OCI-LY7 (cell line): ENCODE measurements around the gene RTP5. TPM values are rescaled to one million over a fixed set of nuclear protein-coding genes. Genes with fewer than 3 reads are reported as not detected.

ENCODE experiments used
- BruUV-seq: library from RNA; stranded (reverse); fragments of 400-500 nt; replicated peaks from 2 replicates; lab custom pipeline; 2021; lab: Mats Ljungman, UMichigan
- CTCF ChIA-PET: fragments of 300-600 bp; sonication (Branson Sonifier 250); formaldehyde crosslinking; loops from one replicate; lab custom pipeline; 2022; ENCODE audit warnings: antibody characterized with exemption; ENCODE audit not compliant: unreplicated experiment; lab: Charles Lee
- POLR2A ChIA-PET: fragments of 300-600 bp; sonication (Branson Sonifier 250); formaldehyde crosslinking; loops from one replicate; lab custom pipeline; 2022; ENCODE audit warnings: antibody characterized with exemption; lab: Charles Lee
- DNase-seq: peaks from one replicate; pipeline ENCODE4 v3.0.0-alpha.2; 2015; ENCODE audit warnings: low spot score
- H2AFZ ChIP-seq: fragments of 200-600 bp; sonication (generic), shearing (Covaris generic); 2 replicates; pipeline ENCODE4 v1.6.1; 2014; ENCODE audit warnings: mild to moderate bottlenecking, antibody characterized with exemption, low read length, moderate library complexity
- H3K27ac ChIP-seq: fragments of 200-600 bp; sonication (generic); 2 replicates; pipeline ENCODE4 v1.5.1; 2014; ENCODE audit warnings: mixed run types, low read depth, mild to moderate bottlenecking, moderate library complexity, low read length, inconsistent platforms; ENCODE audit not compliant: poor library complexity, severe bottlenecking
- H3K36me3 ChIP-seq: fragments of 200-600 bp; sonication (generic); 2 replicates; pipeline ENCODE4 v1.6.1; 2014; ENCODE audit warnings: mild to moderate bottlenecking, antibody characterized with exemption, low read length, moderate library complexity, mixed read lengths; ENCODE audit not compliant: insufficient read depth
- H3K4me1 ChIP-seq: fragments of 200-600 bp; sonication (generic); 2 replicates; pipeline ENCODE4 v1.5.1; 2014; ENCODE audit warnings: mild to moderate bottlenecking, low read length; ENCODE audit not compliant: insufficient read depth, poor library complexity, severe bottlenecking
- H3K4me2 ChIP-seq: fragments of 200-600 bp; sonication (generic); 2 replicates; pipeline ENCODE4 v1.6.1; 2014; ENCODE audit warnings: mild to moderate bottlenecking, low read length
- H3K4me3 ChIP-seq: fragments of 200-600 bp; sonication (generic); 2 replicates; pipeline ENCODE4 v1.5.1; 2014; ENCODE audit warnings: mild to moderate bottlenecking, low read depth, low read length; ENCODE audit not compliant: poor library complexity, severe bottlenecking
- H3K79me2 ChIP-seq: fragments of 200-600 bp; sonication (generic); 2 replicates; pipeline ENCODE4 v1.6.1; 2016; ENCODE audit warnings: low read depth, mild to moderate bottlenecking, low read length, moderate library complexity, mixed read lengths; ENCODE audit not compliant: insufficient read depth
- H3K9me2 ChIP-seq: fragments of 200-600 bp; sonication (generic); 2 replicates; pipeline ENCODE4 v1.6.1; 2016; ENCODE audit warnings: mild to moderate bottlenecking, low read length, mixed read lengths; ENCODE audit not compliant: insufficient read depth
- H3K9me3 ChIP-seq: fragments of 200-600 bp; sonication (generic); 2 replicates; pipeline ENCODE4 v1.6.1; 2014; ENCODE audit warnings: mild to moderate bottlenecking, mixed run types, low read length, mixed read lengths
- H4K20me1 ChIP-seq: fragments of 200-600 bp; sonication (generic); 2 replicates; pipeline ENCODE4 v1.6.1; 2014; ENCODE audit warnings: mild to moderate bottlenecking, antibody characterized with exemption, low read length, moderate library complexity, mixed read lengths; ENCODE audit not compliant: insufficient read depth
- EZH2phosphoT487 ChIP-seq: fragments of 200-600 bp; sonication (generic); IDR thresholded peaks from 2 replicates; pipeline ENCODE4 v1.6.1; 2018; ENCODE audit warnings: low read depth, borderline replicate concordance, mild to moderate bottlenecking, mixed run types, antibody characterized with exemption, low read length, moderate library complexity, mixed read lengths
- intact Hi-C: fragments of 100-400 bp; cut with micrococcal nuclease; formaldehyde crosslinking; loops from one replicate; pipeline ENCODE4 v1.10.0; 2022; ENCODE audit not compliant: unreplicated experiment
- total RNA-seq, 2 experiments: library from RNA; depleted of rRNA in 1 of 2; stranded (reverse); fragments of >200 nt in 1 of 2; shearing (Covaris generic) in 1 of 2; gene quantifications; 2 replicates each; pipeline ENCODE4 v1.2.3, GENCODE V29; 2014 to 2022
- TF ChIP-seq, protein P1 (sequence below): fragments of 200-600 bp; sonication (generic); conservative IDR thresholded peaks from 2 replicates; pipeline ENCODE4 v1.5.1; 2014; ENCODE audit warnings: mild to moderate bottlenecking, antibody characterized with exemption, low read length, moderate library complexity, mixed read lengths

Gene RTP5
- total RNA-seq, 2 experiments from 2014 or later = not detected

DNA sequence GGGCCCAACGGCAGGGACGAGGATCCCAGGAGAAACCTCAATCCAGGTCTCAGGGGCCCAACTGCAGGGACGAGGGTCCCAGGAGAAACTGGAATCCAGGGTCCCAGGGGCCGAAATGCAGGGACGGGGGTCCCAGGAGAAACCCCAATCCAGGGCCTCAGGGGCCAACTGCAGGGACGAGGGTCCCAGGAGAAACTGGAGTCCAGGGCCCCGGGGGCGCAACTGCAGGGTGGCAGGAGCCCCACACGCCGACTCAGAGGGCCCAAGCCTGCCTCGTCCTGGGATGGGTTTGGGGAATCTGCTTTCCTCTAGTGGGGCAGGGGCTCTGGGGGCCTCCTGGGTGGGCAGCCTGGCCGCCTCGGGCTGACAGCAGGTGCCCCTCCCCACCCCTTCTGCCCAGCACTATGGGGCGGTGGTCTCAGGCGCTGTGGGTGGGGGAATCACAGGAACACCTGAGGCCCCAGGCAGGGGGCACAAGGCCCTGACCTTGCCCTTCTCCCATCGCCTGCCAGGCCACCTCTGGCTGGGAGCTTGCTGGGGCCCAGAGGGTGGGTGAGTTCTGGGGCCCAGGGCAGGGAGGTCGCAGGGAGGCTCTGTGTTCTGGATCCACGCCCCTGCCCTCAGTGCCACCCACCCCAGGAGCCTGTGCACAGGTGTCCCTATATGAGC is 7.1 kb downstream of the RTP5 start:
- ChIA-PET POLR2A (no interaction called here), CTCF (no interaction called here)
- Histone ChIP-seq H3K36me3 (no peaks in the 10 kb centered on the region), H3K27ac (no peak overlapping the region), H2AFZ (no peak overlapping the region), H3K9me3 (no peaks in the 10 kb centered on the region), H4K20me1 (no peaks in the 10 kb centered on the region), H3K4me1 (peaks cover 11% of the 10 kb centered on the region), H3K4me2 (no peak overlapping the region), H3K4me3 (no peak overlapping the region), H3K79me2 (no peaks in the 10 kb centered on the region), H3K9me2 (no peaks in the 10 kb centered on the region)
- DNase-seq = no peak
- intact Hi-C loops = no loop called here
- no peak for TF ChIP-seq EZH2phosphoT487
- TF ChIP-seq, protein P1, sequence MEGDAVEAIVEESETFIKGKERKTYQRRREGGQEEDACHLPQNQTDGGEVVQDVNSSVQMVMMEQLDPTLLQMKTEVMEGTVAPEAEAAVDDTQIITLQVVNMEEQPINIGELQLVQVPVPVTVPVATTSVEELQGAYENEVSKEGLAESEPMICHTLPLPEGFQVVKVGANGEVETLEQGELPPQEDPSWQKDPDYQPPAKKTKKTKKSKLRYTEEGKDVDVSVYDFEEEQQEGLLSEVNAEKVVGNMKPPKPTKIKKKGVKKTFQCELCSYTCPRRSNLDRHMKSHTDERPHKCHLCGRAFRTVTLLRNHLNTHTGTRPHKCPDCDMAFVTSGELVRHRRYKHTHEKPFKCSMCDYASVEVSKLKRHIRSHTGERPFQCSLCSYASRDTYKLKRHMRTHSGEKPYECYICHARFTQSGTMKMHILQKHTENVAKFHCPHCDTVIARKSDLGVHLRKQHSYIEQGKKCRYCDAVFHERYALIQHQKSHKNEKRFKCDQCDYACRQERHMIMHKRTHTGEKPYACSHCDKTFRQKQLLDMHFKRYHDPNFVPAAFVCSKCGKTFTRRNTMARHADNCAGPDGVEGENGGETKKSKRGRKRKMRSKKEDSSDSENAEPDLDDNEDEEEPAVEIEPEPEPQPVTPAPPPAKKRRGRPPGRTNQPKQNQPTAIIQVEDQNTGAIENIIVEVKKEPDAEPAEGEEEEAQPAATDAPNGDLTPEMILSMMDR = no peak
- BruUV-seq = no TSS peak

DNA sequence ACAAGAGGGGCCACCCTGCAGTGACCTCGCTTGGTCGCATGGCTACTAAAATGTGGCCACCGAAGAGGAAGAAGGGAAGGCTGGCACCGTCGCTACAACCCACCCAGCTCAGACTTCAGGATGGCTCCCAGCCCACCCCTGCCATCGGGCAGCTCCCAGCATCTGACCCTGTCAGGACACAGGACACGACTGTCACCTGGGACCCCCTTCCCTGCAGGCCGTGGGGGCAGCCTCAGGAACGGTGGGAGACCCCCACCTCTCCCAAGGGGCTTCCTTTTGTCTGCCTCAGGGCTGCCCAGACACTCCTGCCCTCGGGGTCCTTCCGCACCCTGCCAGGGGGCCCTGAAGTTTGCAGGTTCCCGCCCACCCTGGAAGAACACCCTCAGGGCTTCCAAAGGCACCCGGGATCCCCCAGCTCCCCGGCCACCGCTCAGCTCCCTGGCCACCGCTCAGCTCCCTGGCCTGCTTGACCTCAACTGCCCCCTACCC is 7.7 kb downstream of the RTP5 start:
- ChIA-PET CTCF (no interaction called here), POLR2A (no interaction called here)
- no peaks in the 10 kb centered on the region for H3K79me2 ChIP-seq
- H2AFZ ChIP-seq = no peak overlapping the region
- H3K27ac ChIP-seq = no peak overlapping the region
- no peak overlapping the region for H3K4me2 ChIP-seq
- DNase-seq = no peak
- no peaks in the 10 kb centered on the region for H4K20me1 ChIP-seq
- H3K4me1 ChIP-seq = peaks cover 12% of the 10 kb centered on the region
- no peaks in the 10 kb centered on the region for H3K36me3 ChIP-seq
- intact Hi-C loops = no loop called here
- H3K4me3 ChIP-seq = no peak overlapping the region
- BruUV-seq = no TSS peak
- H3K9me3 ChIP-seq = no peaks in the 10 kb centered on the region
- no peaks in the 10 kb centered on the region for H3K9me2 ChIP-seq
- TF ChIP-seq EZH2phosphoT487 = no peak
- TF ChIP-seq, protein P1 = no peak
